ENCODE data around the gene DCDC2C. TPM values are rescaled to one million over a fixed set of nuclear protein-coding genes. Genes with fewer than 3 reads are reported as not detected.

DCDC2C gene
- total and polyA plus RNA-seq, 2 experiments from 2014 or later: 0.45 TPM; not detected in 1

GRCh38 chr2:3670376-3670775, 33.0 kb upstream of the DCDC2C start:
- Histone ChIP-seq H3K36me3 (ENCODE audit: insufficient read depth) (no peaks in the 10 kb centered on the region), H3K79me2 (replicated peaks; ENCODE audit: insufficient read depth) (no peaks in the 10 kb centered on the region), H4K20me1 (replicated peaks; ENCODE audit: insufficient read depth) (no peaks in the 10 kb centered on the region), H3K4me3 (no peak overlapping the region), H3F3A (replicated peaks; ENCODE audit: low read depth) (no peaks in the 10 kb centered on the region), H3K27me3 (ENCODE audit: insufficient read depth) (no peaks in the 10 kb centered on the region), H3K4me2 (no peak overlapping the region), H3K4me1 (ENCODE audit: insufficient read depth) (no peaks in the 10 kb centered on the region), H2AFZ (no peak overlapping the region), H3K9me2 (ENCODE audit: insufficient read depth) (no peaks in the 10 kb centered on the region; the same call in 1 of the 2 replicates), H3K27ac (ENCODE audit: low read depth) (no peak overlapping the region)
- no peak overlapping the region for H3K4me3 Mint-ChIP-seq
- H3K36me3 Mint-ChIP-seq (ENCODE audit: low read depth): peaks cover 7% of the 10 kb centered on the region; the same call in 1 of the 3 replicates
- peaks cover 11% of the 10 kb centered on the region for H3K27me3 Mint-ChIP-seq (ENCODE audit: insufficient read depth, low read depth, poor library complexity)
- DNase-seq (ENCODE audit: low spot score) (no peak), ATAC-seq (no peak)
- H3K27ac Mint-ChIP-seq: no peak overlapping the region; the same call in 1 of the 2 replicates
- H3K4me1 Mint-ChIP-seq: no peaks in the 10 kb centered on the region
- no peak for TF ChIP-seq ZNF331 (CRISPR knock-in tag; IDR thresholded peaks at IDR 0.05; ENCODE audit: low read depth)
- no peak for TF ChIP-seq EZH2 (IDR thresholded peaks at IDR 0.05; ENCODE audit: low read depth, unreplicated experiment)
- no peak for TF ChIP-seq ZNF114 (CRISPR knock-in tag; IDR thresholded peaks at IDR 0.05)
- no peak for TF ChIP-seq STAT1 (IDR thresholded peaks at IDR 0.05; ENCODE audit: unreplicated experiment)
- TF ChIP-seq POLR2AphosphoS5 (IDR thresholded peaks at IDR 0.05; ENCODE audit: low read depth): no peak
- no peak for TF ChIP-seq CREB1 (CRISPR knock-in tag; IDR thresholded peaks at IDR 0.05; ENCODE audit: low read depth)
- TF ChIP-seq ZNF462 (CRISPR knock-in tag; IDR thresholded peaks at IDR 0.05): no peak
- TF ChIP-seq NANOG (IDR thresholded peaks at IDR 0.05; ENCODE audit: borderline replicate concordance): no peak
- no peak for TF ChIP-seq JUNB (IDR thresholded peaks at IDR 0.05; ENCODE audit: unreplicated experiment)
- TF ChIP-seq REST (IDR thresholded peaks at IDR 0.05; ENCODE audit: unreplicated experiment): no peak
- no peak for TF ChIP-seq ETS1 (IDR thresholded peaks at IDR 0.05)
- no peak for TF ChIP-seq CTCF (conservative IDR thresholded peaks at IDR 0.05; ENCODE audit: low read depth in 2 of 2)
- no peak for TF ChIP-seq EZH2phosphoT487 (IDR thresholded peaks at IDR 0.05; ENCODE audit: unreplicated experiment)
- peaks cover 43% of the 10 kb centered on the region for H3K9me3 Mint-ChIP-seq

All from GM23338 (cell line).